Colonic mucosa (tissue), 4 donors: ENCODE measurements around the gene MORC1. TPM values are rescaled to one million over a fixed set of nuclear protein-coding genes. Genes with fewer than 3 reads are reported as not detected.

Experiments used
- DNase-seq: peaks from one replicate; pipeline ENCODE4 v3.0.0-alpha.2; 2020
- H3K27ac ChIP-seq: fragments of 200-600 bp; one replicate; pipeline ENCODE4 v1.8.0; 2021
- H3K27me3 ChIP-seq: fragments of 200-600 bp; one replicate; pipeline ENCODE4 v1.8.0; 2021
- H3K36me3 ChIP-seq: fragments of 200-600 bp; one replicate; pipeline ENCODE4 v1.8.0; 2021
- H3K4me1 ChIP-seq: fragments of 200-600 bp; one replicate; pipeline ENCODE4 v1.8.0; 2021; ENCODE audit warnings: mild to moderate bottlenecking
- H3K4me3 ChIP-seq: fragments of 200-600 bp; one replicate; pipeline ENCODE4 v1.8.0; 2021
- H3K9ac ChIP-seq, 2 donors: one replicate each; pipeline ENCODE4 v1.7.0; 2013; ENCODE audit warnings: control low read depth in 2 of 2, low read depth in 2 of 2, low read length in 2 of 2
- H3K9me3 ChIP-seq: fragments of 200-600 bp; one replicate; pipeline ENCODE4 v1.8.0; 2021
- CTCF ChIP-seq: fragments of 200-600 bp; IDR thresholded peaks from one replicate; pipeline ENCODE4 v1.8.0; 2022; ENCODE audit warnings: antibody characterized with exemption, mild to moderate bottlenecking
- intact Hi-C: fragments of 100-400 bp; cut with DNase I; formaldehyde crosslinking; loops from one replicate; pipeline ENCODE4 v1.14.1; 2022
- total RNA-seq, 2 donors: library from RNA; stranded (reverse); fragmentation: NEBNext Ultra II Directional in 1 of 2; extraction: Animal tissue kit (Norgen Biotek cat#: 25700) in 1 of 2; gene quantifications; one replicate each; pipeline ENCODE4 v1.2.1, GENCODE V29; 2021
- donor health status: healthy.
- donor health status: DM: no; HTN: no; CAD: no.
- donor health status: DM: no; HTN: no; CAD: no.

The MORC1 gene
- total RNA-seq, 2 donors from 2014 or later = not detected

- intact Hi-C loops = no loop called here
- Histone ChIP-seq H3K4me3 (no peak overlapping the region), H3K27ac (no peak overlapping the region), H3K27me3 (no peaks in the 10 kb centered on the region), H3K36me3 (no peaks in the 10 kb centered on the region), H3K9me3 (no peaks in the 10 kb centered on the region), H3K9ac (no peak overlapping the region), H3K4me1 (no peaks in the 10 kb centered on the region)
- TF ChIP-seq CTCF = no peak
- no peak for DNase-seq
Observed at GRCh38 chr3:109028753-109029152, 89.2 kb downstream of the MORC1 start.

- no peak overlapping the region for H3K4me3 ChIP-seq
- H3K27me3 ChIP-seq = no peaks in the 10 kb centered on the region
- no peak for DNase-seq
- no peaks in the 10 kb centered on the region for H3K9me3 ChIP-seq
- no peaks in the 10 kb centered on the region for H3K4me1 ChIP-seq
- TF ChIP-seq CTCF = no peak
- no peaks in the 10 kb centered on the region for H3K36me3 ChIP-seq
- no peak overlapping the region for H3K27ac ChIP-seq
- no peak overlapping the region for H3K9ac ChIP-seq
- intact Hi-C loops = no loop called here
Observed at GRCh38 chr3:109026821-109027220, 91.1 kb downstream of the MORC1 start.

GRCh38 chr3:109025896-109026295 is 92.0 kb downstream of the MORC1 start:
- intact Hi-C loops = no loop called here
- no peak for DNase-seq
- no peaks in the 10 kb centered on the region for H3K36me3 ChIP-seq

GRCh38 chr3:109023656-109024254 is 94.2 kb downstream of the MORC1 start:
- Histone ChIP-seq H3K4me1 (no peaks in the 10 kb centered on the region), H3K4me3 (no peak overlapping the region), H3K9me3 (no peaks in the 10 kb centered on the region), H3K36me3 (no peaks in the 10 kb centered on the region), H3K27ac (no peak overlapping the region), H3K27me3 (no peaks in the 10 kb centered on the region), H3K9ac (no peak overlapping the region)
- DNase-seq = peak; percentile 27
- intact Hi-C loops = loop anchor here (2.0 kb wide), 1 partner anchor 59 kb away; no protein-coding TSS in a partner anchor
- peak; percentile 73 for TF ChIP-seq CTCF

More at GRCh38 chr3:109025896-109026295, 92.0 kb downstream of the MORC1 start:
- H3K9me3 ChIP-seq = no peaks in the 10 kb centered on the region
- H3K9ac ChIP-seq = no peak overlapping the region
- no peaks in the 10 kb centered on the region for H3K4me1 ChIP-seq
- H3K4me3 ChIP-seq = no peak overlapping the region
- TF ChIP-seq CTCF = no peak
- no peak overlapping the region for H3K27ac ChIP-seq
- no peaks in the 10 kb centered on the region for H3K27me3 ChIP-seq

GRCh38 chr3:109023167-109023566 is 94.8 kb downstream of the MORC1 start:
- Histone ChIP-seq H3K36me3 (no peaks in the 10 kb centered on the region), H3K4me1 (no peaks in the 10 kb centered on the region), H3K9ac (no peak overlapping the region), H3K27ac (no peak overlapping the region), H3K27me3 (no peaks in the 10 kb centered on the region), H3K9me3 (no peaks in the 10 kb centered on the region), H3K4me3 (no peak overlapping the region)
- intact Hi-C loops = loop anchor here (2.0 kb wide), 1 partner anchor 60 kb away; no protein-coding TSS in a partner anchor
- TF ChIP-seq CTCF = no peak
- no peak for DNase-seq
